TTC549 (cell line): ENCODE results near the gene LMO2.
"Not testable (repeated sequence)": the region's sequence is repeated elsewhere in the genome, so short reads cannot be mapped to it uniquely, and the experiment has no call there.

ENCODE experiments used
- FAIRE-seq: peaks from 2 replicates; lab custom pipeline; 2012; peaks lifted over from hg19 to GRCh38; lab: Jason Lieb, UNC

Gene LMO2

DNA sequence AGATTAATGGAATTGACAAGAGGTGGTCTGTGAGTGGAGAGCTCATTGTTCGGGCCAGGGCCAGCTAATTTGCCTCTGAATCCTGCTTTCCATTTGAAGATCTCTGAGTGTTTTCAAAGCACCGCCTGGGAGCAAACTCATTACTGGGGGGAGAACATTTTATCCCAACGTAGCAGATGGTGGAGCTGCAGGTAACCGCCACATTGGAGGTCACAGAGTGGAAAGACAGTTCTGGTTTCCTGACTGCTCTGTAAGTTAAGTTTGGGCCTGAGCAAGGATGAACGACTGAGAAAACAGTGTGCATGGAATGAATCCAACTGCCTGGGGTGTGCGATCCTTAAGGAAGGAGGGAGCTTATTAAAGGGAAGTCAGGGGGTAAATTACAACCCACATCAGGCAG is 30.5 kb downstream of the LMO2 start:
- no peak for FAIRE-seq

DNA sequence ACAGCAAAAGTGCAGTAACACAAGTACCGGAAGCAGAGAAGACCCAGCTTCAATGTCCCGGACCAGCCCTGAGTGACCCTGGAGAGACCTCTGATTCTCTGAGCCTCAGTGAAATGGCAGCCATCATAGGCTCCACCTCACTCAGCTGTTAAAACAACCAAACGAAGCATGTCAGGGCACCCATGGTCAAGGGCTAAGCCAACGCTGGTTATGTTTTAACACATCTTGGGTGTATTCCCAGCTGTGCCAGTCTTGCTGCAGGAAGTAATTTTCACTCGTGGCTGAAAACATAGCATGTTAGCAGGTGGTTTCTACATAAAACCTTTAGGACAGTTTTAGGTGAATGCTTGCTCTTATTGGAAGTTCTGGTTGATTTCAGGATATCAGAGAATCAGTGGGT is 30.9 kb downstream of the LMO2 start:
- FAIRE-seq = no peak

DNA sequence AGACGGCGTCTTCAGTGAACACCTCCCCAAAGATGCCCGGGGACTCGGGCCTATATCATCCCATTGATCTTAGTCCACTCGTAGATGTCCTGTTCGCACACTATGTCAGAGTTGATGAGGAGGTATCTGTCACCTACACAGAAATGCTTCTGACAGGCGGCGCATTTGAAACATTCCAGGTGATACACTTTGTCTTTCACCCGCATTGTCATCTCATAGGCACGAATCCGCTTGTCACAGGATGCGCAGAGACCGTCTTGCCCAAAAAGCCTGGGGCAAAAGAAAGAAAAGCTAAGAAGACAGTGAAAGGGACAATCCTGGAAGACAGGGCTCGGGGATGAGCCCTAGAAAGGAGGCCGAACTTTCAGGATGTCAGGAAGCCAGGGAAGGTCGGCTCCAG is 32.6 kb downstream of the LMO2 start:
- no peak for FAIRE-seq

DNA sequence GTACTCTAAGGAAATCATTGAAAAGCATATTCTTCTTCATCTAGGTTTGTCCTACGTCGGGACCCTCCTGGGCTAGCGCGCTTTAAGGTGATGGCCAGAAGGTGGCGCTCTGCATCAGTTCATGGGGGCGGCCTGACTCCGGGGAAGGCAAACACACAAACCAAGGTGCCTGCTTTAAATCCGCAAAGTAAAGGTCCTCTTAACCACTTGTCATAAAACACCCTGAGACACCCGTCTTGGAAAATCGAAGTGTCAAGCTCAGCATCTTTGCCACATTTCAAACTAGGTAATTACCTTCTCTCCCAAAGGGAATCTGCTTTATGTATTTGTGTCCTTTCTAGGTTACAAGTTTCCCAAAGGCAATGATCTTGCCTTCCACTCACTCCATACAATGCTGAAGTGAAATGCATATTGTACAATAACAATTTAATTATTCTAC is 33.9 kb downstream of the LMO2 start:
- peak; percentile 13 for FAIRE-seq

DNA sequence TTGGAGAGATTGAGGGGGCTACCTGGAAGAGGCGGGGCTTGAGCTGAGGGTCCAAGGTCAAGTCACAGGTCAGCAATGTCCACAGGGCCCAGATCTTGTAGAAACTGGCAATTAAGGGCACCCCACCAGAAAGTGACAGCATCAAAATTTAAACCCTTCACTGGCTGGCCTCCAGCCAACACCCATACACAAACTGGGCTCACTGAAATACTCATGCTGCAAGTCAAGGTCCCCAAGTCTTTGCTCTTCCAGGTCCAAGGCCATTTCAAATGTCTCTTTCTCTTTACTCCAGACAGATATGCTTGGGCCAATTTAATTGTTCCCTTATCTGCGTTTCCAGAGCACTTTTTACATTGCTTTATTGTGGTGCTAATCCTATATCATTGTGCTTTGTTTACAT is 36.4 kb downstream of the LMO2 start:
- no peak for FAIRE-seq

DNA sequence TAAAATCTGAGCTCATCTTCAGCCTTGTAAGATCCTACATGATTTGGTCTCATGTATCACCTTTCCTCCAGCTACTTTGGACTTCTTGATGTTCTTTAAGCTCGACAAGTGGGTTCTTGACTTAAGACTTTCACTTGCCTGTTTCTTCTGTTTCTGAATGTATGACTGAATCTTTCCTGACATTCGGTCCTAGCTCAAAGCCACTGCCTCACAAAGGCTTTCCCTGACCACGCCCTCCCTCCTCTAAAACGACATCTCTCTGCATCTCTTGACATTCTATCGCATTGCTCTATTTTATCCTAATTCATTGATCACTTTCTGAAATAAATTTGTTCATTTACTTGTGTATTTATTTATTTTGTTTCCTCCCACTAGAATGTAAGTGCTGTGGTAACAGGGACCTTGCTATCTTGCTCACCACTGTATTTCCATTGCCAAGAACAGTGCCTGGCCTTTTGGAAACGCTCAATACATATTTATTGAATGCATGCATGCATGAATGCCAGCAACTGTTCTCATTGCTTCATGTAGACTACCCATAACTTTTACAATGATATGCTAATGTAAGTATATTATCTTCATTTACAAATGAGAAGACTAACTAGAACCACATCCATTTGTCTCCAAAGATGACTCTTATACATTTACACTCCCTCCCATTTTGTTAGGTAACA is 43.0 kb downstream of the LMO2 start:
- FAIRE-seq = no peak

DNA sequence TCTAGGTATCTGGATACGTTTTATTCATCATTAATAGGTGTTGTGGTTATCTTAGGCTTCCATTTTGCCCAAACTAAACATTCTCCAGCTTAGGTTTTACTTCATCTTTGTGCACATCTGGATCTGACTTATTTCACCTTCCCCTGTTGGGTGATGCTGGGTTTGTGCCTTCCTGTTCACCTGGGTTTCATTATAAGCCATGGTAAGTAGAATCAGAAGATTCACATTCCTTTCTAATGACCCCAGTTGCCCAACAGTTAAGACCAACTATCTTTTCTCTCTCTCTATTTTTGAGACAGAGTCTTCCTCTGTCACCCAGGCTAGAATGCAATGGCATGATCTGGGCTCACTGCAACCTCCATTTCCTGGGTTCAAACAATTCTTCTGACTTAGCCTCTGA is 44.6 kb downstream of the LMO2 start:
- no peak for FAIRE-seq

DNA sequence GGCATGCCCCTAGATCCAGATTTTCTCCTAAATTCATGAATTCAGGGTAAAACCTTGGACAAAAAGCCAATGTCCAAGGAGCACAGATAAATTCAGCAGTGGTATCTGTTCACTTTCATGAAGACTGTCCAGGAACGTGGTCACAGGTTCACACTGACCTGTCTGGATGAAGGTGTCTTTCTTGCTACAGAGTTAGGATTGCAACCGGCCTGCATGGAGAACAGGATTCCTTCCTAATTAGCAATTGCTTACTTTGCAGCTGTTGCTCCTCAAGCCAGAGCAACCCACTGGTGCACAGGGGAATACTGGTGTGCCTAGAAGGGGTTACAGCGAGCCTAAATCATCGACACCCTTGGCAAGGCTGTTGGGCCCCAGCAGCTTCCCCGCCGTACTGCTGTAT is 47.6 kb downstream of the LMO2 start:
- FAIRE-seq = no peak

DNA sequence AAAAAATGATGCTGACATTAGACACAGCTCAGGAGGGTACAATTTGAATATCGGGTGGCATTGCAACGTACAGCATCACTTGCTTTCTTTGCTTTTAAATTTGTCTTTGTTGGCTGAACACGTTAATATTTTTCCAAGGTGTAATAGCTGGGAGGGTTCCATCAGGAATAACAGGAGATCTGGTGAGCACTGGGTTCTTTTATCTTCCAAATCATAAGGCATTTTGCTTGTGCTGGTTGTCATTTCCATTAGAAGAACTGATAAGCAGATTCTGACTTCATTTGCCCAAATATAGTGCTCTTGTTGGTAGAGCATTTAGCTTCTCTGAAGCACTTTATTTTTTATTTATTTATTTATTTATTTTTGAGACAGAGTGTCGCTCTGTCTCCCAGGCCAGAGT is 48.9 kb downstream of the LMO2 start:
- FAIRE-seq = no peak

DNA sequence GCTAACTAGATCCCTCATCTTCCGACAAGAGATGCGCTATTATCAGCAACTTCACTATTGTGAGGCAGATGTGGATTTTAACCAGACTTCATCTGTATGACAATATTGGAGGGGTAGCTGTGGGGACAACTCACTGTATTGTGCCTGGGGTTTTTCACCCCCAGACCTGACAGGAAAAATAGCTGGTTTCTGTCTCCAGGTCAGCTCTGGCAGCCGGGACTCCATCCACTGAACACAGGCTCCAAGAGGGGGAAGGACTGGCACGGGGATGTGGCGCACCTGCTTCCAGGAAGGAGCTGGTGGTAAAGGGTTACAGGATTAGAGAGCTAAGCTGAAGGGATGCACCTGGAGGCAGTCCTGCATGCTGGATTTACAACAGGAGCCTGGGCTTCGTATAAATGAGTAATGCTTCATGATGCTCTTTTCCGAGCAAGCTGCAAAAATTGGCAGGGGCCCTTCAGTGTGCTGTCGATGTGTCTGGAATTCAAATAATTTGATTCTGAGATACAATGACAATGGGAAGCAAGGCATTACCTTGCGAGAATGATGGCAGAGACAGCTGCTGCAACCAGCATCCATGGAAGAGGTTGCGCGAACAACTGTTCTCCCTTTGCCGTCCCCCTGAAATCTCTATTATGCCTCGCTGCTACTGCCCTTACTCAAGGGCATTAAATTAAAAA is 49.5 kb downstream of the LMO2 start:
- no peak for FAIRE-seq

DNA sequence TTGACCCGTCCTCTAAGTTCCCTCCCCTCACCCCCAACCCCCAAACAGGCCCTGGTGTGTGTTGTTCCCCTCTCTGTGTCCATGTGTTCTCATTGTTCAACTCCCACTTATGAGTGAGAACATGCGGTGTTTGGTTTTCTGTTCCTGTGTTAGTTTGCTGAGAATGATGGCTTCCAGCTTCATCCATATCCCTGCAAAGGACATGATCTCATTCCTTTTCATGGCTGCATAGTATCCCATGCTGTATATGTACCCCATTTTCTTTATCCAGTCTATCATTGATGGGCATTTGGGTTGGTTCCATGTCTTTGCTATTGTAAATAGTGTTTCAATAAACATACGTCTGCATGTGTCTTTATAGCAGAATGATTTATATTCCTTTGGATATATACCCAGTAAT is 53.6 kb downstream of the LMO2 start:
- not testable (repeated sequence) for FAIRE-seq

DNA sequence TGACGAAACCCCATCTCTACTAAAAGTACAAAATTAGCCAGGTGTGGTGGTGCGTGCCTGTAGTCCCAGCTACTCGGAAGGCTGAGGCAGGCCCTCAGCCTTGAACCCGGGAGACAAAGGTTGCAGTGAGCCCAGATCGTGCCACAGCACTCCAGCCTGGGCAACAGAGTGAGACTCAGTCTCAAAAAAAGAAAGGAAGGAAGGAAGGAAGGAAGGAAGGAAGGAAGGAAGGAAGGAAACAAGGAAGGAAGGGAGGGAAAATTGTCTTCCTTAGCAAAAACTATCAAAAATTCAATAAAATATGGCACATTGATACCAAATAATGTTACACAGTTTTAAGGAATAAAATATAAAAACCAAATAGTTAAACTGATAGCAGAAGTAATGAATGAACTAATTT is 54.5 kb downstream of the LMO2 start:
- FAIRE-seq = not testable (repeated sequence)

DNA sequence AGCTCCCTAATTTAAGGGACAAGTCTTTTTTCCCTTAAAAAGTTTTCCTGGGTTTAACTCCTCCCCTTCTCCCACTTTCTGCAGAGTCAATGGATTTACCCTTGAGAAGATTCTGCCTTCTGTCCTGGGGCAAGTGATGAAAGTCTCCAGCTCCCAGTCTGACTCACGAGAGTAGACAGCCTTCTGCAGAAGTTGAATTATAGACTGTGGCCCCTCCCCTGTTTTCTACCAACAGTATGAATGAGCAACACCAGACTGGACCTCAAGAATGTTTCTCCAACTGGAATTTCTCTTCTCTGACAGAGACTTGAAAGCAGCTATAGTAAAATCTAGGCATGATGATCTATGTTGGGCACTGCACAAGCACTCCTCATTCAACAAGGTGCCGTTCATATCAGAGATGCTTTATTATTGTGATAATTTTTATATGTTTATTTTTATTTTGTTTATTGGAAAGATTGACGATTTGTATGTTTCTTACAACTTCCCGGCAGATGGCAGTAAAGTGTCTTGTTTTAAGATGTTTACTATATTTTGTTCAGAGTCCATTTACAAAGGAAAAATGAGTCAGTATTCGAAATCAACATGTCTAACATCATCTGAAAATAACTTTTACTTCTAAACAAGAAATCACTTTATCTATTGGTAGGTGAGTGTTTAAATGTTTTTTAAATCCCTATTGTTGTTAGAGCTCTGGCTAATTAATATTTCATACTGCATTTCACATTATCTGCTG is 56.6 kb downstream of the LMO2 start:
- FAIRE-seq = peak; percentile 94

DNA sequence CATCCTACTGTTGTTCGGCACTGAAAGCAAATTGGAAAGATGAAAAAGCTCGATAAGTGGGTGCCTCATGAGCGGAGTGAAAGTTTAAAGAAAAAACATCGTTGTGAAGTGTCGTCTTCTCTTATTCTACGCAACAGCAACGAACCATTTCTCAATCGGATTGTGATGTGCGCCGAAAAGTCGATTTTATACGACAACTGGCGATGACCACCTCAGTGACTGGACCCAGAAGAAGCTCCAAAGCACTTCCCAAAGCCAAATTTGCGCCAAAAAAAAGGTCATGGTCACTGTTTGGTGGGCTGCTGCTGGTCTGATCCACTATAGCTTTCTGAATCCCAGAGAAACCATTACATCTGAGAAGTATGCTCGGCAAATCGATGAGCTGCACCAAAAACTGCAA is 59.2 kb downstream of the LMO2 start:
- FAIRE-seq = no peak

DNA sequence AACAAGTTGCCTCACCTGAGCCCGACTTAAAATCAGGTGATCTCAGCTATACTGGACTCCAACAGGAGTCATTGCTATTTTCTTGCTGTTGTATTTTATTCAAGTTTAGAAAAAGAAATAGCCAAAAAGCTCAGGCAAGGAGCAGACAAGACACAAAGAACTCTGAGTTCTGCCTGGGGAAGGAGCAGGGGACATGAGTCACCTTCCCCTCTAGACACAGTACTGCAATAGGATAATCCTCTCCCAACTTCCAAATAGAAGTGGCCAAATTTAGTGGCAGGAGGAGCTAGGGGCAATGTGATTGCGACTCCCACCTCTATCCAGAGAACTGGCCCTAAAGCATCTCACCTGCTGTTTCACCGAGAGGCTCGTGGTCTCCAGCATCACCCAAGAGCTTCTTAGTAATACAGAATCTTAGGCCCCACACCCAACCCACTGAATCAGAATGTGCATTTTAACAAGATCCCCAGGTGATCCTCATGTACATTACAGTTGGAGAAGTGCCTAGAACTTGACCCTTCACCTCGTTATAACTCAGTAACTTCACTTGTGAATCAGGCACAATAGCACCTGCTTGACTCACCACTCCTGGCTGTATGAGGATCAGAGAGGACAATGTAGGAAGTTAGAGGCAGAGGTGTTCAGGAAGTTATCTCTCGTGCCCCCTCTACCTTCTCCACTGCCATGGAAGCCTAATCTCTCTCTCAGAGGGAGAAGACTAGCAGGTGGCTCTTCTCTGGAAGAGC is 60.8 kb downstream of the LMO2 start:
- no peak for FAIRE-seq

DNA sequence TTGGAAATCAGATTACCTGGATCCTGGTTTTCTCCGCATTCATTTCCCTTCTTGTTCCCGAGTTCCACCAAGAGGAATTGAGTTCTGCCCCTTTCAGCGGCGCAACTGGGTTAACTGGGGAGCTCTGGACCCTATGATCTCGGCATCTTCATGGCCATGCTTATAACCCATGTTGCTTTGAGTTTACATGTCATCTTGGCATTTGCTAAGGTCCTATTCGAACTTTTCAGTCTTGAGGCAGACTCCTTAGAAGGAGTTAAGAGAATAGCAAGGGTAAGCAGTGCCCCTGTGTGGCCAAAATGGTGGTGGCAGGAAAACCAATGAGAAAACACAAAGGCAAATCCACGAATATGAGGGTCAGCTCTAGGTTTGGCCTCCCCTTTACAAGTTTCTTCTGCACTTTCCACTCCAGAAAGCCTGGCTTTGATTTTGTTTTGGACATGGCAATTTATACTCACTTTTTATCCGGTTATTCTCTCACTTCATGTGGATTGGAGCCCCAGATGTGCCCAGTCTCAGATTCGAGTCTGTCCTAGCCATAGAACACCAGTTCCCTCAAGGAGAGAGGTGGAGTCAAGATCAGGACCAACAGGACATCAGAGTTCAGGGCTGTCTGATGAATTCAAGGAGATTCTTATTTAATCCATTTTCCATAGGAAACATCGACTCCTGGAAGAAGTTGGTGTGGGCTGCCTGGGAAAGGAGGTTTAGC is 62.3 kb downstream of the LMO2 start:
- peak; percentile 32 for FAIRE-seq

DNA sequence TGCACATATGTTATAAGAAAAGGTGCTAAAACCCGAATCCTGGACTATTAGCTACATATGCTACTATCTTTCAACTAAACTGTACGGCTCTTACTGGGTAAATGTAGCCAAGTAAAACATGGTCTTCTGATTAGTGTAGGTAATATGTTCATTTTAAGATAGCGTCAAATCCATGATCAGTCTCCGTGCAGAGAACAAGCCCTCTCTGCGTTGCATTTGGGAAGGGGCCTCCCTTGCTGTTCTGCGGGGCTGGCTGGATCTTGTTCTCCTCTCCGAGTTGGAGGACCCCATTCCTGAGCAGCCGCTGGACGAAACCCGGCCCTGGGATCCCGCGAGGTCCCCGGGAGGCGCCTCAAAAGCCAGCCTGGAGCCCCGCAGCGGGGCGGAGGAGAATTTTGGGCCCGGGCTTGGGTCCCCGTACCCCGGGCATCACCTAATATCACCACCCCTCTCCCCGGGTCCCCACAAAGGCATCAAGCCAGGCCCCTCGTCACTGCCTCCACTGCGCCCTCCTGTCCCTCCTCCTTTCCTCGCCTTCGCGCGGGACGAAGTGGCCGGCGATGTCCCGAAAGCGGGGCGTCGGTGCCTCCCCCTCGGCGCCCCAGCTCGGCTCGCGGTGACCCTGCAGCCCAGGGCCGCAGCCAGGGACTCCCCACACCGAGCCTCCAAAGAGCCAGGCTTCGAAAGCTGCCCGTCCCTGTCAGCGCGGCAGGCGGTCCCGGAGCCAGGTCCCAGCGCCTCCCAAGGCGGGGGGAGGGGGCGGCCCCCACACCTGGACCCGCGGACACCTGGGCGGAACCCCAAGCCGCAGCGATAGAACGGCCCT is 63.1 kb downstream of the LMO2 start:
- no peak for FAIRE-seq

DNA sequence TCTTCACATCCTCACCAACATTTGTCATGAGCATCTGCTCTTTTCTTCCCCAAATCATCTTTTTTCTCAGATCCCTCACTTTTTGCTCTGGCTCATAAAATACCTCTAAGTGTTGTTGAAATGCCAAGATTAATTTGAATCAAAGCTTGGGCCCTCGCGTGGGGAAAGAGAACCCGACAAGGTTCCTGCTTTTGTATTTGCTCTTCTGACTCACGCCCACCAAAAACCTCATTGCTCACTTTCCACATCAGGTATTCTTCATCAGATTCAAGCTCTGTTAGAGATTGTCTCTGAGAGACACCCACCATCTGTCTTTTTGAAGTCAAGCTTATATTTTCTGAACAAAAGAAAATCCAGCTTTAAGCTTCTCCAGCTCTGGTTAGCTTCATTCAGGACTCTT is 64.7 kb downstream of the LMO2 start:
- FAIRE-seq = no peak

DNA sequence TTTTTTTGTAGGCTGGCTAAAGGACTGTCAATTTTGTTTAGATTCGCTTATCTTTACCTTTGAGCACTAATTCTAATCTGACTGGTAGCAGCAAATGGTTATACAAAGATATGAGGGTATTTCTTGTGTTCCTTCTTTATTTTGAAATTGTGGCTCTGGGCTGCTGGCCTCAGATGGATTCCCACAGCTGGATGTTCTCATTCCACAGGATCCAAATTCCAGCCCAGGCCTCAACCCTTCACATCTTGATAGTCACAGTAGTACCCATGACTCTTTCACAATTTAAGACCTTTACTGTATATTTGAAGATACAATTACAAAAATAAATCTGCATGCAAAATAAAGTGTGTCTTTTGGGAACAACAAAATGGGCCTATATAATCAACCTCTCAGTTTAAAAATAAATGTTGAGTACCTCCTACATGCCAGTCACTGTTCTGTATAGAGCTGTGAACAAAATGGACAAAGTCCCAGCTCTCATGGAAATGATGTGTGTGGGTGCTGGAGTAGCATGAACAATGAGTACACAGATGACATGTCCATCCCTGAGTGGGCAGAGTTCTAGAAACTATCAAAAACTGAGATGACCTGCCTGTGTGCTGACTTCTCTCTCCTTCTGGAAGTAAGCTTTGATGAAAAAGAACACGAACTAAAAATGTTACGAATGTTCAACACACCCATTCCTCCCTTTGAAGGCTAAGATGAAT is 65.9 kb downstream of the LMO2 start:
- FAIRE-seq = no peak

DNA sequence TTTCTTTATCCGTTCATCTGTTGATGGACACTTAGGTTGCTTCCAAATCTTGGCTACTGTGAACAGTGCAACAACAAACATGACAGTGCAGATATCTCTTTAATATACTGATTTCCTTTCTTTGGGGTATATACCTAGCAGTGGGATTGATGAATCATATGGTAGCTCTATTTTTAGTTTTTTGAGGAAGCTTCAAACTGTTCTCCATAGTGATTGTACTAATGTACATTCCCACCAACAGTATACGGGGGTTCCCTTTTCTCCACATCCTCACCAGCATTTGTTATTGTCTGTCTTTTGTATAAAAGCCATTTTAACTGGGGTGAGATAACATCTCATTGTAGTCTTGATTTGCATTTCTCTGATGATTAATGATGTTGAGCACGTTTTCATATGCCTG is 68.9 kb downstream of the LMO2 start:
- FAIRE-seq = not testable (repeated sequence)
